KBM-7 (cell line): Measurements from ENCODE around the gene ATP5MG.

Source experiments
- DNase-seq: peaks from one replicate; pipeline ENCODE4 v3.0.0-alpha.2; 2015
- in situ Hi-C: fragments of 300-500 bp; cut with MboI; formaldehyde crosslinking; loops from 2 replicates; pipeline ENCODE4 v1.14.3; 2020; ENCODE audit warnings: low sequenced_read_pairs, low pct_unique_long_range_greater_than_20kb, mixed read lengths

Gene ATP5MG

DNA sequence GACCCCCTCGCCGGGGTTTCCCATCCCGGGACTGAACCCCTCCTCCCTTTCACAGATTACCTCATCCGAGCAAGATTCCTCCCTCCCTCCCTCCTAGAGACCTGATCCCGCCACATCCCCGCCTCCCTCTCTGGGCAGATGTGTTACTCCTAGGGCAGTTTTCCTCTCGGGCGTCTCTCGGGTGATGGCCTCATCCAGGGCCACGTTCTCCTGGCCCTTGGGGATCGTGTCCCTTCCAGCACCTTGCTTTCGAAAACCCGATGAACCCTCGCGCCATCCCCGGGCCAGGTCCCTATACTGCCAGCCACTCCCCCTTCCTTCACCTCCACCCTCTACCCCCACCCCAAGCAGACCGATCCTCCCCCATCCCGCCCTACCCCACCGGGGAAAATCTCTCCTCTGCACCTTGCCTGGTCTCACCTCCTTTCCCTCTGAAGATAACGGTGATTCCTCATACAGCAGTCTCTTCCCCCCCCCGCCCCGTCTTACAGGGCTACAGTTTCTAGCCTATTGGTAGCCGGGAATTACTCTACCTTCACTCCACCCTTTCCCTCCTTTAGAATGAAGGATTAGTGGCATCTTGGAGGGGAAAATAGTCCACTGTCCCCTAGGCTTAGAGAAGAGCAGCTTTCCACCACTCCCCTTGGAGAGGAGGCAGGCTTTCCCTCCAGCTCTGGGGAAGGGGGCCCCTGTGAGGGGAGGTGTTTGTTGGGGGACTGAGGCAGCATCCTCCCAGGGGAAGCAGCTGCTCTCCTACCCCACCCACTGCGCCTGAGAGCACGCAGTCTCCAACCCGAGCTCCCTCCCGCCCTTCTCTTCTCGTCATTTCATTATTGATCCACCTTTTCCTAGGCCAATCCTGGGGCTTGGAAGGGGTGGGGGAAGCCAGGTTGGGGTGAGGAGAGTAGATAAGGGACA, 36.1 kb downstream of the ATP5MG start:
- peak; percentile 39 for DNase-seq
- in situ Hi-C loops = no loop called here

DNA sequence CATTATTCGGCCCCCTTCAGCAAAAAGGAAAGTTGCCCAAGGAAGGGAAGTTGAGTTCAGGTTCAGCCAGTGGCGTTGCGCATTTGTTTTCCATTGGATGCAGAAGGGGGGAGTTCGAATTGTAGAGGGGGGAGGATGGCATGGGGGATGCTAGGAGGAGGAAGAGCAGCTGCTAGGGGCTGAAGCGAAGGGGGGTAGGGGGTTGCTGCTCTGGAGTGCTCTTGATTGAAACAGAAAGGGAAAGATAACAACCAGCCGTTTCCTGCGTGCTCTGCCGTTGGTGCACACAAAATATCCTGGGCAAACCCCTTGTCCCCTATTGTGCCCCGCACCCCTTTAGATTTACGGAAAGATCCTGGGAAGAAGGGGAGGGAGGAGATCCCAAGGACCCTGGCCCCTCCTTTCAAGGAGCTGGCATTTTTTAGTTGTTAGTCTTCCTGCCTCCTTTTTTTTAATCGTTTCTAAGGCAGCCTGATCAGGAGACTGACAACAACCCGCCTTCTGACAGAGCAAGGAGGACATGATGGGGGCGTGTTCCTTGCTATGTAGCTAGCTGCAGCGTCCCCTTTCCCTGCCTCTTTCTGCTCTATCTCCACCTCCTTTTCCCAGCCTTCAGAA, 37.0 kb downstream of the ATP5MG start:
- peak; percentile 72 for DNase-seq
- in situ Hi-C loops = no loop called here

DNA sequence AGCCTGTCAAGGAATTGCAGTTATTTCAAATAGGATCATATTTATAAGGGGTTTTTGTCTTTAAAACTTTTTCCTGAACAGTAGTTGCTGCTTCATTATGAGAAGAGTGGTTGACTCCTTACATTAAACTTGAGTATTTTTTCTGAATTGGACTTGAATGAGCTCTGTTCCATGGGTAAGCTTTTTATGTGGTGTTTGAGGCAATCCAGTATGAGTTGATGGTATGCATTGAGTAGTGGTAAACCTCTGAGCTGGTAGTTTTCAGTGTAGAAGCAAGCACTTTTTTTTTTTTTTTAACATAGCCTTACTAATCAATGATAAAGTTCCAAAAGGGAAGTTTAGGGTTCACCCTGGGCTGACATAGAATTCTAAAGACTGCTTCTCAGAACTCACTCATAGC, 38.2 kb downstream of the ATP5MG start:
- in situ Hi-C loops = no loop called here

DNA sequence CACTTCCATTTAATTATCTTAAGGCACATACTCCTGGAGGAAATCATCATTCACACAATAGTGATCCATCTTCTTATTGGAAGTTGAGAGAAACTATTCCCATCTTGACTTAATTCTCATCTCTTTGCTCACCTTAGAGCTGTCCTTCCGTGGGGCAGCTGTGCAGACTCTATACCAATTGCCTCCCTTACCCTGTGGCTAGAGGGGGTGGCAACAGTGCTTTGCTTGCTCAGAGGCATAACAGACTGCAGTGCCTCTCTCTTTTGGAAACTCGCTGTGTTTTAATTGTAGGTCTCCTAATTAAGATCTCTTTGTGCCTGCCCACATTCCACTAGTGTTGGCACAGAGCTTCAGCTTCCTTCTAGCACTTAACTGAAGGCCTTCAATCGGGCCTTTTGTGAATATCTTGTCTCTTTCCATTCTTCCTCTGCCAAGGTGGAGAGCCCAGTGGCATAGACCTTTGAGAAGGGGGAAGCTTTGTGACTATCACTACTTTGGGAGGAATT, 40.4 kb downstream of the ATP5MG start:
- no peak for DNase-seq
- in situ Hi-C loops = no loop called here

More for the DNA sequence above, 38.2 kb downstream of the ATP5MG start:
- DNase-seq = no peak

DNA sequence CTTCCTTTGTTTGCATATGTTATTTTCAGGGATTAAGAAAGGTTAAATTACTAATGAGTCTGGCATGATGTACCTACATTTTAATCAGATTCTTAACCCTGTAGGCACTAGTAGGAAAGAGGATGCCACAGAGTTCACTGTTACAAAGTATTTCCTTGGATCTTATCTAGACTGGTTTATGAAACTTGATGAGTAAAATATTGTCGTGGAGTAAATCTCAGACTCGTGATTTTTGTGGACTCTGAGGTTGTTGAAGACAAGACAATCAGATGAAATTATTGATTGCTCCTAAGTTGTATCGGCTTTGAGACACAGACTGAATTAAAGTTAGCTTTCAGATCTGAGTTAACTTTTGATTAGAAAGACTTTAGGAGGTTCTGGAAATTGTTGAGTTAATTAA, 40.9 kb downstream of the ATP5MG start:
- in situ Hi-C loops = no loop called here
- no peak for DNase-seq

DNA sequence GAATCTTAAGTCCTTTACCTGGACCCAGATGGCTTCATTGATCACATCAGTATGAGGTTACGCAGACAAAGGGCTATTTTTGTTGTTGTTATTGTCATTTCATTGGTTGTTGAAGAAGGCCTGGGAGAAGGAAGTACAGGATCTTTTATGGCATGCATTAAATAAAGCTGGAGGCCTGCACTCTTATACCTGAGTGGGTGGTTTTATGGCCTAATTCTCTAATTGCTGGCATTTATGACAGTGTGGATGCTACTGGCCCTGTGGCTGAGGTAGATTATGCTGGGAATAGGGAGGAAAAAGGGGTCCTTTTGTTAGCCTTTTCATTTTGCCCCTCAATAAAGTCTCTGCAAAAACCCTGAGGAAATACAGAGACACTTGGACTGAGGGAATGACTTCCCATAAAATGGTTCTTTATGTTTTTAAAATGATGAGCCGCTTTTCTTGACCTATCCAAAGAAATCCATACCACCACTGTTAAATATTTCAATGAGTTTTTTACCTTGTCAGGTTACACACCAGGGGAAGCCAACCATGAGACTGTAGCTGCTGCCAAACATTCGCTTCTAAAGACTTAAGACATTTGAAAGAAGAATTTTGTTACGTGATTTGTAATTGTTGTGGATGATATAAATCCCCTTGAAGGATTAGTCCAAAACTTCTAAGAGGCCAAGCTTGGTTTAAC, 41.6 kb downstream of the ATP5MG start:
- in situ Hi-C loops = no loop called here
- DNase-seq = no peak

DNA sequence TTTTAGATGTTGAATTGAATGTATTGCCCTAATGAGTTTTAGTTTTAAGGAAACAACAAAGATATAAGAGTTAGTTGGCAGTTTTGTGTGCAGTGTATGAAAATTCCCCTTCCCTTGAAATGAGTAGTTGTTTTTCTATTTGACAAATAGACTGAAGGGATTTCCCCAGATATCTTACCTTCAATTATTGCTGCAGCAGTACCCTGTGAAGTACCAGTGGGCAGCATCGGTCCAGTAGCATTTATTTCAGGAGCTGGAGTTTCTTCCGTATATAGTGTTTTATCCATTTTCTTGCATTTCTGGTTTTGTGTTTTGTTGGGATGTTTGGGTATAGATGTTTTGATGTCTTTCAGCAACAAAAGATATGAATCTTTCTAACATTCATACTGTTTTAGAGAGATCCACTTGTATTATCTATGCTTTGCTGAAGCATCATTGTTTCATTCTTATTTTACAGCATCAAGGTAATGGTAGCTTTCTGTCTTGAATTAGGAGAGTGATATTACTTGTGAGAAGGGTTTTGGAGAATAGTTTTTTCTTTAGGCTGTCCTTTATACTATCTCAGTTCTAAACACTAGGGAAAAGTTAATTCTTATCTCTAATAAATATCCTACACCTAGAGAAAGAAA, 42.3 kb downstream of the ATP5MG start:
- in situ Hi-C loops = no loop called here
- DNase-seq = no peak

DNA sequence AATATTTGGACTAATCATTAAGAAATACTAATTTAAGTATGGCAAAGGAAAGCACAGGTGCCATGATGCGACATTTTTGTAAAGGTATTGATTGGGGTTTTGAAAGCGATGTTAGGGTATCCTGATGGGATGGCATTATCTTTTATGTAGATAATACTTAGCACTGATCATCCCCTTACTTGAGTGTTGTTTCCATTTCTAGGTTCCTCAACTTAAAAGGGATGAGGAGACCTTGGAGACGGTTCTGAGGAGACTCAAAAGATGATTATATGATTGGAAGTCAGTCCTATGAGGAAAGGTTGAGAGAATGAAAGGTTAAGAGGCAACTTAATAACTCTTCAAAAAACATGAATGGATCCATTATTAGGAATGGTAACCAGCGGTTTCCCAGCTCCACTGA, 46.0 kb downstream of the ATP5MG start:
- no peak for DNase-seq
- in situ Hi-C loops = no loop called here

DNA sequence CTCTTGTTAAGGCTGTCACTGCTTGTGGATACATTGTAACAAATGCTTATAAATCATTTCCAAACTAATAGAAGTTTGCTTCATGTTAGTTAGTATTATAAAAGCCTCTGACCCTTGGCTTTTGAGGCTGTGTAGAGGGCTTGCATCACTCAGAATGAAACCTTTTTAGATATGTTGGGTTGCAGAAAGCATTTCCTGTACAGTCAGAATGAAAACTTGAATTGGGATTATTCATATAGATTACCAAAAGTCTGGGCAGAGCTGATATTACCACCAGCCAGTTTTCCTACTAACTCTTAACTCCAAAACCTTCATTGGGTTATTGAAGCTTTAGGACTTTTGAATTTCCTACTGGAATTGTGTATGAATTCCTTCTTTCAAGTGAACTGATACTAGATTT, 46.9 kb downstream of the ATP5MG start:
- in situ Hi-C loops = no loop called here
- DNase-seq = no peak

DNA sequence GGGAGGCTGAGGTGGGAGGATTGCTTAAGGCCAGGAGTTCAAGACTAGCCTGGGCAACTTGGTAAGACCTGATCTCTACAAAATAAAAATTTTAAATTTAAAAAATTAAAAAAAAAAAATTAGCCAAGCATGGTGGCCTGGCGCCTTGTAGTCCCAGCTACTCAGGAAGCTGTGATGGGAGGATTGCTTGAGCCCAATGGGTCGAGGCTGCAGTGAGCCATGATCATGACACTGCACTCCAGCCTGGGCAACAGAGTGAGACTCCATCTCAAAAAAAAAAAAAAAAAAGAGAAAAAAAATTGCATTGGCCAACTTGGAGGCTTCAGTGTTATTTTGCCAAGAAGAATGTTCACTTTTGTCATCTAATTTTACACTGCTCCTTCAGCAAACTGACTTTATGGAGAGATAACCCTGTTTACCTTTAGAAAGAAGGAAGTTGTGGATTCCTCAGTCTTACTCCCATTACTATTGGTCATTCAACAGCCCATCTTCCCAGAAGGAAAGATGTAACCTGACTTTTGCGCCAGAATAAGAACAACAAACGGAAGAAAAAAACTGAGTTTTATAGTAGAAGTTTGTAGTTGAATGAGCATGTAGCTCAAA, 48.0 kb downstream of the ATP5MG start:
- in situ Hi-C loops = no loop called here
- DNase-seq = no peak

DNA sequence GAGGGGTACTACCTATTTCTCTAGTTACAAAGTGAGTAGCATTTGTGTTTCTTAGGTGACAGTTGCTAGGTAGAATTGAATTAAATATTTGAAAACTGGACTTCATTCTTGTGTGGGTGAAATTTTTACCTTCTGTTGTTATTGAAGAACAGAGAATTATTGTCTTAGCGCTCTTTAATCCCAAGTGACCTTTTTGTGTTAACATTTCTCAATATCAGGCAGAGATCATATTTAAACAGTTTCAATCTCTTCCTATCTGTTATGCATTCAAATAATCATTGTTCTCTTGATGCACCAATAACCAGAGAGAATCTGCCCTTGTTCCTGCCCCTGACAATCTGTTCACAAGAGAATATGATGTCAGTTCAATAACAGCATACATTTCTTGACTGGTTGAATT, 49.0 kb downstream of the ATP5MG start:
- no peak for DNase-seq
- in situ Hi-C loops = no loop called here
